HG03196 (cell line): ENCODE results near the gene LMF1.
"Not testable (repeated sequence)": the region's sequence is repeated elsewhere in the genome, so short reads cannot be mapped to it uniquely, and the experiment has no call there.

Experiments used
- ATAC-seq: cut with Tn5 transposase; IDR thresholded peaks from one replicate; pipeline ENCODE4 v1.9.1; 2021; ENCODE audit not compliant: unreplicated experiment

LMF1 gene

DNA sequence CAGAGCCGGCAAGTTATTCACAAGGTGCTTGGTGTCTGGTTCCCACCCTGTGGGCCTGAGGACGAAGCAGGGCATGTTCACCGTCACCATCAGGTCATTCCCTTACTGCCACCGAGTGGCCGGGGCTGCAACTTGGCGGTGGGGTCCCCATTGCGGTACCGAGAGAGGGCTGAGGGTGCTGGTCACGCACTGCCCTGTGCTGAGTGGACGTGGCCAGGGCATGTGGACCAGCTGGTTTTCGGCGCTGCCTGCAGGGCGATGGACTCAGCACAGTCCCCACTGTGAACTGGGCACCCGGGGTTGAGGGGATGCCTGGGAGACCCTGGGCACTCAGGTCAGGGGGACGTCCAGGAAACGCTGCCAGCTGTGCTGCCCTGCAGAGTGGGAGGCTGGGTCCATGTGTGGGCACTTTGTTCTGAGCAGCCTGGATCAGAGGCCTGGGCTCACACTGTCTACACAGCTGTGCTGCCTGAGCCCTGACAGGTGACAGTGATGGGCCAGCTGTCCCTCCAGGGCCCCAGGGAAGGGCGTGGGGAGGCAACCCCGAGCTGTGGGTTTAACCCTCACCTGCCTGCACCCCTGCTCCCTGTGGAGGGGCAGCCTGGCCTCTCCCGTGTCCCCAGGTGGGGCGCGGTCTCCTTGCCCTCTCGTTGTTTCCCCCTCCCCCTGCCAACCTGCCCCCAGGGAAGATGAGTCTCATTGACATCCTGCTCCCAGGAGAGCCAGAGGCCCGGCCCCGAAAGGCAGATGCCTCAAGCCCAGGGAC is 131.0 kb downstream of the LMF1 start:
- ATAC-seq, result no peak

DNA sequence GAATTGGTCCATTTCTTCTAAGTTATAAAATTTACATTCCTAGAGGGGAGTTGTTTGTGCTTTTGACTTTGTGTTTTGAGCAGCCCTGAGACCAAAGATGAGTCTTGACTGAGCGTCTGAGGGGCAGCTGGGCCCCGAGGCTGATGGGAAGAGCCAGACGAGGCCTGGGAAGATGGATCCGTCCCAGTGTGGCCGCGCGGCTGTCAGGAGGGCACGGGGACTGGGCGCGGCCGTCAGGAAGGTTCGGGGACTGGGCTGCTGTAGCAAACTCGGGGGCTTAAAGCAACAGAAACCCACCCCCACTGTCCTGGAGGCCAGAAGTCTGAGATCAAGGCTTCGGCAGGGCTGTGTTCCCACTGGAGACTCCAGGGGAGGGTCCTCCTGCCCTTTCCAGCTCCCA is 132.0 kb downstream of the LMF1 start:
- ATAC-seq, result no peak

DNA sequence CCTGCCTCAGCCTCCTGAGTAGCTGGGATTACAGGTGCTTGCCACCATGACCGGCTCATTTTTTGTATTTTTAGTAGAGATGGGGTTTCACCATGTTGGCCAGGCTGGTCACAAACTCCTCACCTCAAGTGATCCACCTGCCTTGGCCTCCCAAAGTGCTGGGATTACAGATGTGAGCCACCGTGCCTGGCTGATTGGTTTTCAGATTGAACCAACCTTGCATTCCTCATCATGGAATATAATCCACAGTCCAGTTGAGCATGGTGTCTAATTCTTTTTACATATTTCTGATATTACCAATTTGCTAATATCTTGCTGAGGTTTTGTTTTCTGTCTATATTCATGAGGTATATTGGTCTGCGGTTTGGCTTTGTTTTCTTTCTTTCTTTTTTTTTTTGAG is 134.0 kb downstream of the LMF1 start:
- ATAC-seq, result not testable (repeated sequence)

DNA sequence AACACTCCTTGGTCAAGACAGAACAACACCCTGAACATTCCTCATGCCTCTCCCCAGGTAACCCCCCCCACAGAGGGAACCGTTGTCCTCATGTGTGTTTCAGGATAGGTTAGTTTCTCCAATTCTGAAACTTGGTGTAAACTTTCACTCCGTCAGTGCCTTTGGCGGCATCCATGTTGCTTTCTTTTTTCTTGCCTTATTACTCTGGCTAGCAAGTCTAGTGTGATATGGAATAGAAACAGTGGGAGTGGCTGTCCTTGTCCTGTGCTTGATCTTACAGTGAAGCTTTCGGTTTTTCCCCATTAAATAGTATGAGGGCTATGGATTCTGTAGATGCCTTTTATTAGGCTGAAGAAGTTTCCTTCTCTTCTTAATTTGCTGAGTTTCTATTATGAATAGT is 134.6 kb downstream of the LMF1 start:
- no peak for ATAC-seq

DNA sequence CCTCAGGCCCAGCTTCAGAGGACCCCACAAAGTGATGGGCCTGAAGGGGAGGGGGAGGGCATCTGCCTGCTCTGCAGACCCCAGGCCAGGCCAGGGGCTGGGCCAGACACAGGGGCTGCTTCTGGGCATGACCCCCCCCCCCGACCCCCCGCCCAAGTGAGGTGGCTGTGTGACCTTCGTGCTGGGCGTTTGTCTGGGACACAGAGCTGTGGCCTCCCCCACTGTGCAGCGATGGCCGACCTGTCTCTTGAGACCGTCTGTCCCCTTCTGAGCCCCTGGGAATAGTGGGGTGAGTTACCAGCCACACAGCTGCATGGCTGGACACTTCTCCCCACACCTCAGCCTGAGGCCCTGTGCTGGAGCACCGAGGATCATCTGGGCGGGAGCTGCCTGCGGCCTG is 135.4 kb downstream of the LMF1 start:
- ATAC-seq, result no peak

DNA sequence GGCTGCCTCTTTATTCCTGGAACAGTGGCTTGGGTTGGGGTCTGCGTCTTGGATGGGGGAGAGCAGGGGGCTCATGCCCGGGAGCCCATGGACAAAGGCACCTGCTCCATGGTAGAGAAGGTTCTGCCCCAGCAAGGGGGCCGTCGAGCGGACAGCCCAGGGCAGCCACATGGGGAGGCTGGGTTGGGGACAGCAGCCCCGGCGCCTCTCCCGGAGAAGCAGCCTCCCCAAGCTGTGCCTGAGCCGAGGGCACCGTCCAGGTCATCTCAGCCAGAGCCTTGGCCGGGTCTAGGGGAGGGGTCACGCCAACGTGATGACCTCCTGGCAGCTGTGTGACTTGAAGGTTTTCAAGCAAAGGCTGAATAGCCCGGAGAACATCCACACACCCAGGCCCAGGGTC is 137.4 kb downstream of the LMF1 start:
- ATAC-seq, result no peak

DNA sequence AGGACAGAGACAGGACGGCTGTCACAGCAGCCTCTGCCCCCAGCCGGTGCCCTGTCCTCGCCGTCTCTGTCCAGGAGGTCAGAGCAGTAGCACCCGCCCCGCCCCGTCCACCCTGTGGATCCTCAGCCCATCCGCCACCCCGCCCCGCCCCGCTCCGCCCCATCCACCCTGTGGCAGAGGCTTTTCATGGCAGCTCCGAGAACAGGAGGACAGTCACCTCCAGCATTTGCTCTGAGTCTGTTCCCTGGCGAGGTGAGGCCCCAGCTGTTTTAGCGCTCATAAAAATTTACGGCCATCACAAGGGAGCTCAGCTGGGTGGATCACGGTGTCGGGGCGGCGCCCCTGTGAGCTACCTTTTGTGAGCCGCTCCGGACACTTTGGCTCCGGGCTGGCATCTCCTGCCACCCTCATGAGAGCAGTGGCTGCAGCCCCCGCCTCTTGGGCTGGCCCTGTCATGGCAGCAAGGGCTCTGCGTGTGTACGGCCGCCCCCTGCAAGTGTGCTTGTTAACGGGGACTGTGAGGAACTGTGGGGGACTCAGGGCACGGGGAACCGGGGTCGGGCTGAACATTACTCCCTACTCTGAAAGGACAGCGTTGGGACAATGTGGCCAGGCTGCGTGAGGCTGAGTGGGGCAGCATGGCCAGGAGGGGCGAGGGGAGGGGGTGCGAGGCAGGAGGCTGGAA is 138.0 kb downstream of the LMF1 start:
- no peak for ATAC-seq

DNA sequence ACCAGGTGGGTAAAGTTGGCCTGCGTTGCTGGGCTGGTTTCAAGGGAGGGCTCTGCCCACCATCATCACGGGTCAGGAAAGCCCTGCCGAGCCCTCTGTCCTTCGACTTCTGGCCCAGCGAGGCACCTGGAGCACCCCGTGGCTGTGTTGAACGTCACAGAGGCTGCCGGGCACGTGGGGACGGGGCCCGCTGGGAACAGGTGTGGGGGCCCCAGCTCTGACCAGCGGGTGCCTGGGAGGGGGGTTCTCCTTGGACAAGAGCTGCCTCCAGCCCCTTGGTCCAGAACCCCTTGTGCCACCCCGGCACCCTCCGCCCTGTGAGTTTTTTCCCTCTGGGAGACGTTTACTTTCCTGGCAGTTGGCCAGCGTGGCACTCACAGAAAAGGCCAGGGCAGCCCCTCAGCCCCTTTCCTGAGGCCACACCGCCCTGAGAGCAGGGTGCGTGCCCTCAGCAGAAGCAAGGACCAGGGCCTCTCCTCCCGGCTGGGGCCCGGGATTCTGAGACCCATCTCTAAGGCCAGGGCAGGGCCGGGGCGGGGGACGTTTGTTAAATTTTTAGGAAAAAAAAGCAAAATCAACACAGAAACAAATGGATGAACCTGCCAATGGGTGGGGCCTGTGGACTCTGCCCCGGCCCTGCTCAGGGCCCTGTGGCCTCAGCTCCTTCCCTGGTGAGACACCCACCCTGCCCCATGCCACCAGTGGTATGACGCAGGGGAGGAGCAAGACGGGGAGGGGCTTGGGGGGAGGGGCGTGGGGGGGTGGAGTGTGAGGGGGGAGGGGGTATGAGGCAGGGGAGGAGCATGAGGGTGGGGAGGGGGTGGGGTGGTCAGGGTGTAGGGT is 139.0 kb downstream of the LMF1 start:
- ATAC-seq, result no peak

DNA sequence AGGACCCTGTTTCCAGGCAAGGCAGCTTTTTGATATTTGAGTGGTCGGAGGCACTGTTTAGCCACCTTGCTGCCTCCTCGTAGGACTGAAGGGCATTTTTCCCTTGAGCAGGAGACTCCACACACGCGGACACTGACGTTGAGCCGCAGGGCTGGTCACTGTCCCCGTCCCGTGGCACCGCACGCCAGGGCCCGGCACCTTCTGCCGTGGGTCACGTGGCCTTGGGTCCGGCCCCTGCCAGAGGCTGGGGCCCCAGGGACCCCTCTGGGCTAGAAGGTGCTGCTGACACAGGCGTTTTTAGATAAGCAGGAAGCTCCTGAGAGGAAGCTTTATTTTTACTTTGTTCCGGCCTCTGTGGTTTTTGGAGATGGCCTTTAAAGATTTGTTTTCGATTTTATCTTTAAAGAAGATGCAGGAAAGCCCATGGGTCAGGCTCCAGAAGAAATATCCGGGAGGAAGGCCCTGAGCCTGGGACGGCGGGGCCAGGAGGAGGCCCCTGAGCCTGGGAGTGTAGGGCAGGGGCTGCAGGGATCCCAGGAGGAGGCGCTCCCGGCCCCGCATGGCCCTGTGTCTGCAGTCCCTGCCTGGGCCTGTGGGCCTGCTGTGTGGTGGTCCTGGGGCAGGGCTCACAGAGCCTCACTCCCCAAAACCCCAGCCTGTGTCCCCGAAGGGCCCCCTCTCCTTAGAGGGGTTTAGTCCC is 139.8 kb downstream of the LMF1 start:
- ATAC-seq, result no peak

DNA sequence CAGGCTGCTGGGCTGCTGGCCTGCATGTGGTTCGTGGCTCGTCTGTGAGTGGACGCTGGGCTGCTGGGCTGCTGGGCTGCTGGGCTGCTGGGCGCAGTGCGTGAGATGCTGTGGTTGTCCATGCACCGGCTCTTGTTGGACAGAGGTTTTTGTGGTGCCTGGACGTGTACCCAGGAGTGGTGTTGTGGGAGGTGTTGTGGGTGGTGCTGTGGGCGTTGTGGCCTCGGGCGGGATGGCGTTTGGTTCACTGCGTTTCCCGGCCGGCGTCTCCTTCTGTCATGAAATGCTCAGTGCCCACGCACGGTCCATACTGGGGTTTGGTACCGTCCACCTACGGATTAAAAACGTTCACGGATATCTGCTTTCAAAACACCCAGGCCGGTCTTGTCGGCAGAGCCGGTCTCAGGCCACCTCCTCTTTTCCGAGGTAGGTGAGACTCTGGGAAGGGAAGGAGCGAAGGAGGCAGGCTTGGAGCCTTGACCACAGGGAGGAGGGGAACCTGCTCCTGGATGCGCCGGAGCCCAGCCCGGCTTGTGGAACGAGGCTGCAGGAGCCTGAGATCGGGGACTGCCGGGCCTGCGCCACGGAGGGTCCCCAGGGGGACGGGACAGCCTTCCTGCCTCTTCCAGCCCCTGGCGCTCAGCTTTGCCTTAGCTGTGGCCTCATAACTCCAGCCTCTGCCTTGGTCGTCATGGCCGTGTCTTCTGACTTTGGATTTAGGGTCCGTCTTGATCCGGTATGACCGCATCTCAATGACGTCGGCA is 140.5 kb downstream of the LMF1 start:
- ATAC-seq, result no peak

DNA sequence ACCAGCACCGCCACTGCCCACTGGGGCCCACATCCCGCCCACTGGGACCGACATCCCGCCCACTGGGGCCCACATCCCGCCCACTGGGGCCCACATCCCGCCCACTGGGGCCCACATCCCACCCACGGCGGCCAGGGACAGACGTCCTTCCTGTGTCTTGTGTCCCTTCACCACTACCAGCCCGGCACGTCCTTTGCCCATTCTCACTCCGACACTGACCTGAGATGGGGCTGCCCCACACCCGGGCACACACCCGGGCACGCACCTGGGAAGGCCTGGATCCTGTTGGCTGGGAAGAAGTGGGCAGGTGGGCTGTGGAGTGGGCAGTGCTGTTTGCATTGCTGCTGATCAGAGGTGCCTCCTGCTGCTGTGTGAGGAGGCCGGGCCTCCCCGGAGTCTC is 141.9 kb downstream of the LMF1 start:
- ATAC-seq, result no peak

DNA sequence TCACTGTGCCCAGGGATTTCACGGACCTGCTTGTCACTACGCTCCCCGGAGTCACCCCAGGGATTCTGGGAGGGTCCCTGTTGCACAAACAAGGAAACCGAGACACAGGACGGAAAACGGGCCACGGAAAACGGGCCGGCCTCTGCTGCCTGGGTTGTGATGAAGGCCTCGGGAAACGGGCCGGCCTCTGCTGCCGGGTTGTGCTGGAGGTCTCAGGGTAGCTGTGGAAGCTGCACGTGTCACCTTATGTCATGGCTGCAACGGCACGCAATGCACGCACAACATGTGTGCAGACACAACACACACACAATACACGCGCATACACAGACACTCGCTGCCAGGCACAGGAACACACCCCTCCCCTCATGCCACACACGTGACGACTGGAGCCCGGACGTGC is 143.3 kb downstream of the LMF1 start:
- ATAC-seq, result no peak

DNA sequence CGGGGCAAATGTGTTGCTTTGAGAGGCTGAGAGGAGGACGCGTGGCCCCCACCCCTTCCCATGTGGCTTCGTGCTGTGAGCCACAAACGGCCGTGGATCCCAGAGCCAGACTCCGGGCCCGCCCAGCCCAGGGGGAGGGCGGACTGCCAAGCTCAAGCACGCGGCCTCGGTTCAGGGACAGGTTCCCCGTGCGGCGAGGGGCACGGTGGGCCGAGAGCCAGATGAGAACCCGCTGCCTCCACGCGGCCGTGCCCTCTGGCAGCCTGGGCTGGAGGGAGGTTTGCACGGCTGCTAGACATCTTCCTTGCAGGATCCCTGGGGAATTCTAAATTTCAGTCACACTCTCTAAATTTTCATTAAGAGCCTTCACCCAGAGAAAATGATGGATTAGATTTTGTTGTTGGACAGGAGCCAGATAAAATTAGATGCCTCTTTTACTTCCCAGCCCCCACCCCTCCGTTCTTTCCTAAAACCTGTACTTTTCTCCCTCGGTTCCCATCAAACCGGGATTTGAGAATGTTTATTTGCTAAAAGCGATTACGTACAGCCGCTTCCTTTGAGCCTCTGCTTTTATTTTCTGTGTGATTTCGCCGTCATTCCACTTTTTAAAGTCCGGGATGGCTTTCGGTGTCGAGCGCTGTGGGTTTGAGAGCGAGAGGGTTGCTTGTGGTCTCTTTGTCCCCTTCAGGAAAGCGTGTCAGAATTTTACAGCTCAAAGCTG is 145.3 kb downstream of the LMF1 start:
- no peak for ATAC-seq

DNA sequence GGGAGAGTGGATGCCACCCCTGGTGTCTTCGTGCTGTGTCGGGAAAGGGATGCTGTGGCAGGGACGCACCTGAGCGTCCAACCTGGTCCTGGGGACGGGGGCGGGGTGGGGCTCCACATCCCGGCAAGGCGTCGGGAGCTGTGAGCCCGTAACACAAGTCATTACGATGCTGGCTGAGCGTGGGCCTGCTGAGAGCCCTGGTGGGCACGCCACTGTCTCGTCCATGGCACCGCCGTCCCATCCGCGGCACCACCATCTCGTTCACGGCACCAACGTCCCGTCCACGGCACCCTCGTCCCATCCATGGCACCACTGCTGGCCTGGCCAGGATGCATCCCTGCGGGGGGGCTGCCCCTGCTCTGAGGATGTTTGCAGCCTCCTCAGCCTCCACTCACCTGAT is 146.2 kb downstream of the LMF1 start:
- ATAC-seq, result no peak

DNA sequence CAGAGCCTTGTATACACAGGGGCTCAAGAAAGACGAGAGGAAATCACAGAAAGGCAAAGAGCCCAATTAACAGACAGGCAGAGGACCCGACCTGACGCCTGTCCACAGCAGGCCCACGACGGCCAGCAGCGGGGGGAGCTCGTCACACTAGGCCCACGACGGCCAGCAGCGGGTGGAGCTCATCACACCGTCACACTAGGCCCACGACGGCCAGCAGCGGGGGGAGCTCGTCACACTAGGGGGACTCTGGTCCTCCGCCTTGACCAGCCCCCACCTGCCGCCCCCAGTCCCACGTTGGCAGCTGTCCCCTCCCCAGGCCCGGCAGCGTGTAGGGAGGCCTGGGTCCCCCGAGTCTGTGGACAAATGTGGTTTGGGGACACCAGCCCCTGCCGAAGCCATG is 146.6 kb downstream of the LMF1 start:
- no peak for ATAC-seq

DNA sequence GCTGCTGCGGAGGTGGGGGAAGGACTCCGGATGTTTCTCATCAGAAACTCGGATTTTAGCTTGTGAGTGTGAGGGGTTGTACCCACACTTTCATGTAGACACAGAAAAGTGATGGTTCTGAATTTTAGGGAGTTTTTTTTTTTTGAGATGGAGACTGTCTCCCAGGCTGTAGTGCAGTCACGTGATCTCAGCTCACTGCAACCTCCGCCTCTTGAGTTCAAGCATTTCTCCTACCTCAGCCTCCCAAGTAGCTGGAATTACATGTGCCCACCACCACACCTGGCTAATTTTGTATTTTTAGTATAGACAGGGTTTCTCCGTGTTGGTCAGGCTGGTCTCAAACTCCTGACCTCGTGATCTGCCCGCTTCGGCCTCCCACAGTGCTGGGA is 147.9 kb downstream of the LMF1 start:
- ATAC-seq, result no peak

DNA sequence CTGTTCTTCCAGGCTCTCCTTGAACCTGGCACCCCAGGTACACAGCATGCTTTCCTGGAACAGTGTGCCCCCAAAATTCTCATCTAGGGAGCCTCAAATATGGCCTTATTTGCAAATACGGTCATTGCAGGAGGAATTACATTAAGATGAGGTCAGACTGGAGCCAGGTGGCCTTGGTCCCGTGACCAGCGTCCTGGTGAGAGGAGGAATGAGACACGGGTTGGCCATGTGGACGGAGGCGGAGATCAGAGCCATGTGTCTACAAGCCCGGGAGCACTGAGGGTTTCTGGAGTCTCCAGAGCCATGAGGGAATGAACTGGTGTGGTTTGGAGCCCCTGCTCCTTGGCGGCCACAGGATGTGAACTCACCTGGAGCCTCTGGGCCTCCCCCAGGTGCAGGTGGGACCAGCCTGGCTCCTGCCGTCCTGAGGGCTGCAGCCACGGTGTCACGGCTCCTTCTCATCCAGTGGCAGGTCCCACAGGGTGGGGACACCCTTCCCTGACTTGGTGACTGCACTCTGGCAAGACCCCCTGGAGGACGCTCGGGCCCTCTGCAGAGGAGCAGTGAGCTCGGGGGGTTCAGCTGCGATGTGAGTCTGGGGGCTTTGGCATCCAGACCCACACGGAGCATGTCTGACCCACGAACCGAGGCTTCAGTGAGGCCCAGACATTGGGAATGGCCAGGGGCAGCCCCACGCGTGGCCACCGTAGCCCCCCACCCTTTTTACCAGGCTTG is 148.4 kb downstream of the LMF1 start:
- ATAC-seq, result no peak

DNA sequence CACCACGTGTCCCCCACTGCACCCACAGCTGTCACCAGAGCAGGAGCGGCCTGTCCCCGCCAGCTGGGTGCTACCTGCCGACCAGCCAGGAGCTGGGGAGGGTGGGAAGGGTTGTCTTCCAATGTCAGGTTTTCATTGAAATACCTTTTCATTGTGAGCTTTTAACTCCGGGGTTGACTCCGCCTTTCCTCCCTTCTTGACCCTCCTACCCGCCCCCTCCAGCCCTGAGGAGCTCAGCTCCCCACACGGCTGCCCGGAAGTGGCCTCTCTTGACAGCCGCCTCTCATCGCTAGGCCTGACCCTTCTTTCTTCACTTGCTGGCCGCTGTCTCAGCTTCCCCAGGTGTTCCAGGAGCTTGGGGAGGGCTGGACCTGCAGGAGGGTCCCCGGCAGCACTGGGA is 149.0 kb downstream of the LMF1 start:
- ATAC-seq, result no peak

DNA sequence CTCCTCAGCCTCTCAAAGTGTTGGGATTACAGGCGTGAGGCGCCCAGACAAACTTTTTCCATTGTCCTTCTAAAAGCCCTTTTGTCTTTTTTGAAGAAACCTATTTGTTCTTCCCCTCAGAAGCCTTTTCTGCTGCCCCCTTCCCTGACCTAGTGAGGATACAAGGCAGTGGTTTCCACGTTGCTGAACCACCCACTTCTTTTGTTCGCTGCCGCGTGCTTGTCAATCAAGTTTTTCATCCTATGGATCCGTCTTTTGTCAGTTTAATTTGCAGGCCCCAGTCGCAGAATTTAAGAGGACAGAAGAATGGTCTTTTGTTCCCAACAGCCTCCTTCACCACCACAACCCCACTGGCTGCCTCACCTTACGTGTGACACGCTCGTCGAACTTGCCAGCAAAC is 150.0 kb downstream of the LMF1 start:
- ATAC-seq, result no peak
